ENCODE measurements around the gene GNAZ.

Gene GNAZ

GRCh38 chr22:23061471-23062280 lies 8.6 kb upstream of the GNAZ start:
- no peak overlapping the region for H3K4me3 ChIP-seq (ENCODE audit: low read length)
- no peak for DNase-seq (ENCODE audit: low read depth, low spot score)

- DNase-seq (ENCODE audit: low read depth, low spot score) = no peak
- H3K4me3 ChIP-seq (ENCODE audit: low read length) = no peak overlapping the region
These were observed 7.4 kb upstream of the GNAZ start for GRCh38 chr22:23062616-23063538.

DNA sequence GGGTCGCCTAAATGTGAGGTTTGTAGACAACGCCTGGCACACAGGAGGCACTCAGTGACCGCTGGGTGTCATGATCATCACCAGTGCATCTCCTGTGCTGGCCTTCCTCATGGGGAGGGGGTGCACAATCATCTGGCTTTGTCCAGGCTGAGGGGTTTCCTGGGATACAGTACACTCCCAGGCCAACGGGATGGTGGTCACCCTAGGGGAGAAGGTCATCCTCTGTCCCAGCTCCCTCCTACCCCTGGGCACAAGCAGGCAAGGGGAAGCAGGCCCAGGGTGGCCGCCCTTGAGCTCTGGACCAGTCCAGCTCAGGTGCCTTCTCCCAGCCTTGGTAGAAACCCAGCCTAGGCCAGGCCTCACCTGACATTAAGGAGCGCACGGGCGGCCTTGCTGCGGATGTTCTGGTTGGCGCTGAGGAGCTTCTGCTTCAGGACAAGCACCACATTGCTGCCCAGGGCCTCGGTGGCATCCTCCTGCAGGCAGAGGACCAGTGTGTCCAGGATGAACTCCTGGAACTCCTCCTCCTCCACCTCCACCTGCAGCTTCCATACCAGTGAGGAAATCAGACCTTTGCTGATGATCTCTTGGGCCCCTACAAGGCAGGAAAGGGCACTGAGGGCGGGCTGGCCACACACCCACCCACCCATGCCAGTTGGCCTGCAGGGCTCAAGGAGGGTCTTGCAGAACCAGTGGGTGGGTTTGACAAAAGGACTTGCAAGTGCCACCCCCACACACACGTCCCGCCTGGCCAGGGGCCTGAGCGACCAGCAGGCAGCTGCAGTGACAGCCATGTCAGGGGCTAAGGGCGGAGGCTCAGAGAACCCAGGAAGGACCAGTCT lies 6.6 kb upstream of the GNAZ start:
- H3K4me3 ChIP-seq (ENCODE audit: low read length) = no peak overlapping the region
- DNase-seq (ENCODE audit: low read depth, low spot score) = no peak

DNA sequence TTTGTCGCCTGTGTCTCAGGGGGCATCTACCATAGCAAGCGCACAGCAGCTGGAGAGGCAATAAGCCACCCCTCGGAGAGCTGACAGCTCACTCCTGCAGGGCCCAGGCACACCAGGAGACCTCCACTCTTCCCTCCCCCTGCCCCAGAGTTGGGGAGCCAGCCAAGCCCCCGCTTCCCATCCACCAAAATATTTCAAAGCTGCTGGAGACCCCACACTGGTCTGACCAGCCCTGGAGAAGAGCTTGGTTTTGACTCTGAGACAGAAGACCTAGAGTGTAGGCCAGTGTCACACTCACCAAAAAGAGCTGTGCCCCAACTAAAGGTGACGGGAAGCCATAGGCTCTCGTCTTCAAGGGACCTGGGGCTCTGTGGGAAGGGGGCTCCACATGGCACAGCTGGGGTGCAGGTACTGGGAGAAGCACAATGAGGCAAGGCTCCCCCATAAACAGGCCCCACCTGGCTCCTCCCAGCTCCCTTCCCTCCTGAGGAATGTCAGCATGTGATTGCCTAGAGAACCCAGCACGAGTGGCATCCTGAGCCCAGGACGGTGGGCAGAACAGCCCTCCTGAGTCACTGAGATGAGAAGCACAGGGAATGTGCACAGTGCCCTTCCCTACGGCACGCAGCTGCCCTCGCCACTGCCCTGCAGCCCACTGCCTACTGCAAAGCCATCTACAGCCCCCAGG lies 5.8 kb upstream of the GNAZ start:
- DNase-seq (ENCODE audit: low read depth, low spot score) = no peak

DNA sequence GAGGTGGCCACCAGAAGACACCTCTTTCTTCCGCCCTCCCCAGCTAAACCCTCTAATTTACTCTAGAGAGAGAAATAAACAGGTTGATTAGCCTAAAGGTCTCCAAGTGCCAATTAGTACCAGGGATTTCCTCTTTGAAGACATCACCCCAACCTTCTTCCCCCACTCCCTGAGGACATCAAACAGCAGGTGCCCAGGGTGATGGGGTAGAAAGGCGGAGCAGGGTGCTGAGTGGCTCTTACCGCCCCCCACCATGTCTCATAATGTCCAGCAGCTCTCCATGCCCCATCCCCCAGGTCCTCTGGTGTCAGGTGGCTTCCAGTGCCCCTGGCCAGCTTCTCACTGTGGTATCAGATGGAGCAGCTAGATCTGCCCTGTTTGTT lies 5.3 kb upstream of the GNAZ start:
- no peak for DNase-seq (ENCODE audit: low read depth, low spot score)
- H3K4me3 ChIP-seq (ENCODE audit: low read length) = no peak overlapping the region

More for the DNA sequence above, 5.8 kb upstream of the GNAZ start:
- no peak overlapping the region for H3K4me3 ChIP-seq (ENCODE audit: low read length)

DNA sequence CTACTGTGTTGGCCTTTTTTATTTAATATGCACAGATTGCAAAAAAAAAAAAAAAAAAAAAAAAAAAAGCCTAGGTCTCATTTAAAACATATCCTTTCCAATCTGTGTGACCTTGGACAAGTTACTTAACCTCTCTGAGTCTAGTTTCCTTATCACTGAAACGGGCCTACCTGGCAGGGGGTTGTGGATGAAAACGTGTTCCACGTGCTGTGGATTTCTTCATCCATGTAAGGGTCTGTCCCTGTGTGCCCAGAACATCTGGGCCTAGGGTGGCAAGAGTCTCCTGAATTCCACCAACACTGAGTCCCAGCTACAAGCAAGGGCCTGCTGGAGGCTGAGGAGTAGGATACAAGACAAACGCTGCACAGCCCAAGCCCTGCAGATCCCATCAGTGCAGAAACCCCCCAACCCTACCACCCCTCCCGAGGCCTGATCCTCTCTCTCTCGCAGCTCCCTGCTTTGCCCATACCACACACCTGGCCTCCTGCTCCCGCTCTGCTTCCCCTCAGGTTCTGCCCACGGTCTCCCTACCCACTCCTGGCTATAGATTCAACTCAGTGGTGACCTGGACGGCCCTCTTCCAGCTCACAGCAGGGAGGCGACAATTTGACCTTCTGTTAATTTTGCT lies 4.7 kb upstream of the GNAZ start:
- DNase-seq (ENCODE audit: low read depth, low spot score) = no peak
- H3K4me3 ChIP-seq (ENCODE audit: low read length) = no peak overlapping the region

DNA sequence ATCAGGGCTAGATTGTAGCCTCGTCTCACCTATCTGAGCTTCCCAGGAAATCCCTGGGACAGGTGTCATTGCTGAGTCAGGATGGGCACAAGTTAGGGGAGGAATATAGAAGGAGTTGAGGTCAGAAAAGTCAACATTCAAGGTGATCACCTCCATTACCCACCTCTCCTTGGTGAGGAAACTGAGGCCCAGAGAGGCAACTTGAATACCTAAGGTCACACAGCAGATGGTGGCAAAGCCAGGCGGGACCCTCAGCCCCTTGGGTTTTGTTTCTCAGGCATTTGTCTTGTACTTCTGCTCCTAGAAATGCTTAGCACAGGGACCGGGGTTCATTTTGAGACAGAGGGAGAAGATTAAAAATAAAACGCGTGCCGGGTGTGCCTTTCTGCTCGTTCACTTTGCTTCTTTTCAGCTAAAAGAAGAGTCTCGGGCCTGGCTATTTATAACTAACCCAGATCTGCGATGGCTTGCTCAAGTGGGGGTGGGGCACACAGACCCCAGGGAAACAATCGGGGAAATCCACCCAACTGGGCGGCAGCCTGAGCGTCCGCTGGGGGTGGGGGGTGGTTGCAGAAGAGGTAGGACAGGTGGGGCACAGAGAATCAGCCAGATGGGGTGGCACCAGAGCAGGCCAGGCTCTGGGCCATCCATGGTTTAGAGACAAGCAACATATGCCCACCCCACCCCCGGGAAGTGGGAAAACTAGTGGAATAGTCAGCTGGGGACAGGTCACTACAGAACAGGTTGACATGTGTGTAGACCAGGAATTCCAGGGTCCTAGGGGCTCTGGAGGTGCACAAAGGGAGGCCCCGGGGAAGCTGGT lies 3.9 kb upstream of the GNAZ start:
- no peak for DNase-seq (ENCODE audit: low read depth, low spot score)
- H3K4me3 ChIP-seq (ENCODE audit: low read length) = no peak overlapping the region

DNA sequence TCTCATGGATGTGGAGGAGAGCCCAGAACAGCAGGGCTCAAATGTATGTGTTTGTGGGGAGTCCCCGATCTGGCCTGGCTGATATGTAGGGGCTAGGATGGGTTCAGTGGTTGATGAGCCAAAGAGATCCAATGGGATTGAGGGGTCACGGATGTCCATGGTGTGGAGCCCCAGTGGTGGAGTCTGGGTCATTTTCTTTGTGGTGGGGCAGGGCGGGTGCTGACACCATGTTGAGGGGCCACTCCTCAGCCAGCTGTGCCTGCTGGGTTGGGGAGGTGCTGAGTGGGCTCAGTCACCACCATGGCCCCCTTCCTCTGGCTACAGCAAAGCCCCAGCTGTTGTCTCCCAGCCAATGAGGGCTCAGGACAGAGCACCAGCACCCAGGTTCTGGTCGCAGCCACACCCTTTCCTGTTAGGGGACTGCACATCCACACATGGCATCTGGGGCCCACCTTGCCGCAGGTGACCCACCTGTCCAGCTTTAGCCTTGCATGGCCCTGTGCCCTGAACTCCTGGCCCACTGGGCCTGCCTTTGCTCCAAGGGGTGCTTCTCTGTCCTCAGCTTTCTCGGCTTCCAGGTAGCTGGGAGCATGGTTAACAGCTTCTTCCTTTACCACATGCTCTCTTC lies 3.2 kb upstream of the GNAZ start:
- no peak overlapping the region for H3K4me3 ChIP-seq (ENCODE audit: low read length)
- DNase-seq (ENCODE audit: low read depth, low spot score) = no peak

DNA sequence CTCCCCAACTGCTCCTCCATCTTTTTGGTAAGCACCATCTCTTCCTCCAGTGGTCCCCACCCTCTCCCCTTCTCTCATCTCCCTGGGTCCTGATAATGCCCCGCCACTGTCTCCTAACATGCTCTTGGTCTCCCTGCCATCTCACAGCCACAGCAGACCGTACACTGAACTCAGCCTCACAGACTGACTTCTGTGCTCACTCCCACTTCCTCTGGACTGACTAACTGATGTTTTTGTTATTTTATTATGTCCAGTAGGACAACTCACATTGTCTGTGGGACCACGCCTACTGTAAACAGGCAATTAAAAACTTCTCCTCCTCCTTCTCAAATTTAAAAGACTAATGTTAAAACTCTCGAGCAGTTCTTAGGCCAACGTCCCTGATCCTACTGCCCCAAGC lies 2.6 kb upstream of the GNAZ start:
- no peak overlapping the region for H3K4me3 ChIP-seq (ENCODE audit: low read length)
- no peak for DNase-seq (ENCODE audit: low read depth, low spot score)

GRCh38 chr22:23068096-23068831 lies 2.1 kb upstream of the GNAZ start:
- no peak for DNase-seq (ENCODE audit: low read depth, low spot score)
- H3K4me3 ChIP-seq (ENCODE audit: low read length) = no peak overlapping the region

GRCh38 chr22:23068832-23069385 lies 1.4 kb upstream of the GNAZ start:
- DNase-seq (ENCODE audit: low read depth, low spot score) = no peak
- H3K4me3 ChIP-seq (ENCODE audit: low read length) = no peak overlapping the region

DNA sequence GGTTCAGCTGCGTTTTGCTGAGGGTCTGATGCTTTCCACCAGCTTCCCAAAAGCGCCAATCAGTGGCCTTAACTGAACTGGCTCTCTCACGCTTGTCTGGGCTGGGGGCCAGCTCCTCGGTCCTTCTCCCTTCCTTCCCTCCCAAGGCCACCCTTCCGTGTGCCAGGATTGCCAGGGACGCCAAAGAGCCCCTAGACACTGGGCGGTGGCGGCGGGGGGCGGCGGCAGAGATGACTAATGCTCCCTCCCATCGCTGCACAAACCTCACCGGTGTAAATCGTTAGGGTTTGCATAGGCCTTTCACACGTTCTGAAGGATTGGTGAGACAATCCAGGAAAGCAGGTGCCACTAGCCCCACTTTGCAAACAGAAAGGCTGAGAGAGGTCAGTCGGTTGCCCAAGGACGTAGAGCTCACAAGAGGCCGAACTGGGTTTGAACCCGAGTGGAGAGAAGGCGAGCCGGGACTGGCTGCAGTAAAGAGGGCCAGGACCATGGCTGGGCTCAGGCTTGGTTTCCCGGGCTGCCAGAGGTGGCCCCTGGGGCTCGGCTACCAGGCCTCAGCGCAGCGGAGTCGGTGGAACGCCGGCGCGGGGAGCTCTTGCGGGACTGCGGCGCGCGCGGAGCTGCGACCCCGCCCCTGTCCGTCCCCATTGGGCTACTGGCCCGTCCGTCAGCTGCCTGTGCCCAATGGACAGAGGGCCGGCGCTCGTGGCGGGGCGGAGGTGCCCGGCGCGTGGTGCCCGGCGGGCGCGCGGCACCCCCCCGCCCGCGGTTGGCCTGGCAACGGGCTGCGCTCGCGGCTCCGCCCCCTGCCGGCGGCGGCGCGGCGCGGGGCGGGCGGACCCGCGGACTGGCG lies 589 bp upstream of the GNAZ start:
- DNase-seq (ENCODE audit: low read depth, low spot score) = peak; percentile 71
- peak overlapping the region; percentile 50 for H3K4me3 ChIP-seq (ENCODE audit: low read length)

- H3K4me3 ChIP-seq (ENCODE audit: low read length) = peak overlapping the region; percentile 53; the same call in 1 of the 2 replicates
- no peak for DNase-seq (ENCODE audit: low read depth, low spot score)
These were observed 1.1 kb downstream of the GNAZ start for GRCh38 chr22:23071230-23072076.

DNA sequence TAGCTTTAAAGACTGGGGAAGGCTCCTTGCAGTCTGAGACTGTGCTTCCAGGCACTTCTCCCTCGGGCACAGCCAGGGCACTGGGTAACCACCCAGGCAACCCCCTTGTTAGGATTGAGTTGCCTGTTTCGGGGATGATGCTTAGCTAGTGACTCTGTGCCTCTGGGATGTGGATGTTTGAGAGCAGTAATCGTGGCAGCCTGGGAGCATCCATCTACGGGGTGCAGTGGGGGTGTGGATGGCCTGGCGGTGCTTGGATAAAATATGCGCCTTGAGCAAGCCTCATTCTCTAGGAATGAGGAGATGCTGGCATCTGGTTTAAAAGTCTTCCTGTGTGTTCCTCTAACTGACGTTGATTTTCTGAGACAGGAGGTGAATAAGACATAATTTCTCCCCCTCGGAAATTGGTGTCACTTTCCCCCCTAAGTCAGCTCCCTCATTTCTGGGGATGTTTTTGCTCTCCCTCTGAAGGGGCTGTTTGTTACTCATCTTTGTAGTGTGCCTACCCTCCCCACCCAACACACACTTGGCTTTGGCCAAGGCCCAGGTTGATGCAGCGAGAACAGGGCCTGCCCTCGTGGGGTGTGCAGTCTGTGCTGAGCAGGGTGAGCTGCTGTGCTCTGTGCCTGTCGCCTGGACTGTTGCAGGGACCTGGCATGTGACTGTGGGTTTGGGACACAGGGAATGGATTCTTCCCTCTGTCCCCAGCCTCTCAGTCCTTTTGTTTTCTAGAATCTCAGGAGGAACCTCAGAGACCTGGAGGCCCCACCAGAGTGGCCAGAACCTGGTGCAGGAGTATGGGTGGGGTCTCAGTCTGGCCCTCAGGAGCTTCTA lies 2.0 kb downstream of the GNAZ start:
- H3K4me3 ChIP-seq (ENCODE audit: low read length) = no peak overlapping the region

More for the DNA sequence above, 2.0 kb downstream of the GNAZ start:
- DNase-seq (ENCODE audit: low read depth, low spot score) = no peak
